HG03469 (cell line): ENCODE results near the gene RPLP2.

Experiments
- ATAC-seq: cut with Tn5 transposase; IDR thresholded peaks from one replicate; pipeline ENCODE4 v1.9.1; 2021; ENCODE audit warnings: mild to moderate bottlenecking, moderate library complexity, moderate number of reproducible peaks; ENCODE audit not compliant: unreplicated experiment

The RPLP2 gene

GRCh38 chr11:809287-810039 lies at the start of gene RPLP2:
Gene RPLP2, plus strand, starts transcription at chr11:809967. Its CDS starts 268 bp downstream, at chr11:810235.
- ATAC-seq, result peak; percentile 55

- ATAC-seq, result no peak
These were observed 49.5 kb upstream of the RPLP2 start for GRCh38 chr11:760236-760635.

- no peak for ATAC-seq
These were observed 48.1 kb upstream of the RPLP2 start for GRCh38 chr11:761526-762108.

- no peak for ATAC-seq
These were observed 47.2 kb upstream of the RPLP2 start for GRCh38 chr11:762421-763072.

- ATAC-seq, result no peak
These were observed 46.7 kb upstream of the RPLP2 start for GRCh38 chr11:763073-763463.

- no peak for ATAC-seq
These were observed 46.0 kb upstream of the RPLP2 start for GRCh38 chr11:763549-764321.

GRCh38 chr11:764322-765024 lies 45.3 kb upstream of the RPLP2 start:
- no peak for ATAC-seq

GRCh38 chr11:765025-765801 lies 44.6 kb upstream of the RPLP2 start:
- no peak for ATAC-seq

GRCh38 chr11:765802-766091 lies 44.0 kb upstream of the RPLP2 start:
- no peak for ATAC-seq

GRCh38 chr11:766106-766935 lies 43.4 kb upstream of the RPLP2 start:
- ATAC-seq, result no peak

GRCh38 chr11:766936-767210 lies 42.9 kb upstream of the RPLP2 start:
- no peak for ATAC-seq

GRCh38 chr11:767238-767637 lies 42.5 kb upstream of the RPLP2 start:
- ATAC-seq, result no peak

- ATAC-seq, result no peak
These were observed 39.7 kb upstream of the RPLP2 start for GRCh38 chr11:769887-770641.

GRCh38 chr11:770642-771616 lies 38.8 kb upstream of the RPLP2 start:
- no peak for ATAC-seq

GRCh38 chr11:771617-772204 lies 38.1 kb upstream of the RPLP2 start:
- no peak for ATAC-seq

- no peak for ATAC-seq
These were observed 37.1 kb upstream of the RPLP2 start for GRCh38 chr11:772429-773390.
